GM18909 (cell line): ENCODE measurements around the gene SSH3.
"Not testable (repeated sequence)": the region's sequence is repeated elsewhere in the genome, so short reads cannot be mapped to it uniquely, and the experiment has no call there.

Experiments
- ATAC-seq: cut with Tn5 transposase; IDR thresholded peaks from one replicate; pipeline ENCODE4 v1.9.1; 2021; ENCODE audit warnings: mild to moderate bottlenecking; ENCODE audit not compliant: unreplicated experiment, poor library complexity

Gene SSH3, protein sequence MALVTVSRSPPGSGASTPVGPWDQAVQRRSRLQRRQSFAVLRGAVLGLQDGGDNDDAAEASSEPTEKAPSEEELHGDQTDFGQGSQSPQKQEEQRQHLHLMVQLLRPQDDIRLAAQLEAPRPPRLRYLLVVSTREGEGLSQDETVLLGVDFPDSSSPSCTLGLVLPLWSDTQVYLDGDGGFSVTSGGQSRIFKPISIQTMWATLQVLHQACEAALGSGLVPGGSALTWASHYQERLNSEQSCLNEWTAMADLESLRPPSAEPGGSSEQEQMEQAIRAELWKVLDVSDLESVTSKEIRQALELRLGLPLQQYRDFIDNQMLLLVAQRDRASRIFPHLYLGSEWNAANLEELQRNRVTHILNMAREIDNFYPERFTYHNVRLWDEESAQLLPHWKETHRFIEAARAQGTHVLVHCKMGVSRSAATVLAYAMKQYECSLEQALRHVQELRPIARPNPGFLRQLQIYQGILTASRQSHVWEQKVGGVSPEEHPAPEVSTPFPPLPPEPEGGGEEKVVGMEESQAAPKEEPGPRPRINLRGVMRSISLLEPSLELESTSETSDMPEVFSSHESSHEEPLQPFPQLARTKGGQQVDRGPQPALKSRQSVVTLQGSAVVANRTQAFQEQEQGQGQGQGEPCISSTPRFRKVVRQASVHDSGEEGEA

DNA sequence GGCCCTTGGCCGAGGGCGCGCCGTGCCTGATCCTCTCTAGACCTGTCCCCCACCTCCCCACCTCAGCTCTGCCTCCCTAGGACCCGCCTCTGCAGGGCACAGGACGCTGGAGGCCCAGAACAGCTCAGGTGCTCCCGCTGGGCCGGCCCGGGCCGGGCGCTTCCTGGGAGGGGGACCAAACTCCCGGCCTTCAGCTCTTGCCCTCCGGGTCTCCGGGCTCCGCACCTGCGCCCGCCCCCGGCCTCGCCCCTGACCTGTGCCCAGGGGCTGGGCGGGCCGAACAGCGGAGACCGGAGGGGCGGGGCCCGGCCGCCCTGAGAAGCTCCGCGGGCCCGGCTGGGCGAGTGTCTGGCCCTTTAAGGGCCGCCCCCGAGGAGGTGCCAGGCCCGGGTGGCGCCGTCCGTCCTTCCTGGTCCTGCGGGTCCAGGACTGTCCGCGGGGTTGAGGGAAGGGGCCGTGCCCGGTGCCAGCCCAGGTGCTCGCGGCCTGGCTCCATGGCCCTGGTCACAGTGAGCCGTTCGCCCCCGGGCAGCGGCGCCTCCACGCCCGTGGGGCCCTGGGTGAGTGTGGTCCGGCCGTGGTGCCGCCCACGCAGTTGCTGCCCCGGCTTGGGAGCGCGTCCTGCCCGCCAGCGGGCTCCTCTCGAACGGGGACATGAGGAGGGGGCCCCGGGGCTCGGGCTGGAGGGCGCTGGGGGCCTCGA is at the start of gene SSH3:
TSS of gene SSH3 (plus strand) at position 399 of the 703 bp plus-strand sequence. CDS start at position 495, 96 bp downstream.
- no peak for ATAC-seq

DNA sequence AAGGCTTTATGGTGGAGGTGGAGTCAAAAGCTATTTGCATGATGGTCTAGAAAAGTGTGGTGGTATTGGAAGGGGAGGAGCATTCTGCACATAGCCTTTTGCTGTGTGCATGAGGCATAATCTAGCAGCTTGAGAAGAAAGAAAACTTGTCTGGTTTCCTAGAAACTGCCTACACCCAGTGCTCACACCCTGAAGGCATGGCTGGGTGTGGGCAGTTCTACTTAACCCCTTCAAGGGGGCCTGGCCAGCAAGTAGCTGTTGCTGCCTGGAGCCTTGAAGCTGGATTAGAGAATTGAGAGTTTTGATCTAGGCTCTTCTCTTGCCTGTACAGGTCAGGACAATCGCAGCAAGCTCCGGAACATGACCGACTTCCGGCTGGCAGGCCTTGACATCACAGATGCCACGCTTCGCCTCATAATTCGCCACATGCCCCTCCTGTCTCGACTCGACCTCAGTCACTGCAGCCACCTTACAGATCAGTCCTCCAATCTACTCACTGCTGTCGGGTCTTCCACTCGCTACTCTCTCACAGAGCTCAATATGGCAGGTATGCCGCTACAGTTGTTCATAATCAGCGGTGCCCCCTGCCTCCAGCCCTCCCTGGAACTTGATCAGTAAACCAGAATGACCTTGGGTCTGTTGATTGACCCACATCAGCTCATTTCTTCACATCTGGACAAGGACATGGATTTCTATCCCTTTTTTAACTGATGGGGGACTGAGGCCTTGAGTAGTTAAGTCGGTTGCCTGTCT is 49.3 kb upstream of the SSH3 start:
- ATAC-seq: no peak

DNA sequence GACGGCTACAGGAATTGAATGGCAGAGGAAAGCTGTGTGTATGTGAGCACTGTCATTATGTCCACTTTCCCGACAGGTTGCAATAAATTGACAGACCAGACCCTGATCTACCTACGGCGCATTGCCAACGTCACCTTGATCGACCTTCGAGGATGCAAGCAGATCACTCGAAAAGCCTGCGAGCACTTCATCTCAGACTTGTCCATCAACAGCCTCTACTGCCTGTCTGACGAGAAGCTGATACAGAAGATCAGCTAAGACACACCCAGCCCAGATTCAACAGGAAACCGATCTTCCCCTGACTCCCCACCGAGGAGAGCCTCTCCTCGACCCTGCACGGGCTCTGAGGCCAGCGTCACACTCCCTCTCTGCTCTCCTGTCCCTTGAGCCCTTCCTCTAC is 48.5 kb upstream of the SSH3 start:
- no peak for ATAC-seq

DNA sequence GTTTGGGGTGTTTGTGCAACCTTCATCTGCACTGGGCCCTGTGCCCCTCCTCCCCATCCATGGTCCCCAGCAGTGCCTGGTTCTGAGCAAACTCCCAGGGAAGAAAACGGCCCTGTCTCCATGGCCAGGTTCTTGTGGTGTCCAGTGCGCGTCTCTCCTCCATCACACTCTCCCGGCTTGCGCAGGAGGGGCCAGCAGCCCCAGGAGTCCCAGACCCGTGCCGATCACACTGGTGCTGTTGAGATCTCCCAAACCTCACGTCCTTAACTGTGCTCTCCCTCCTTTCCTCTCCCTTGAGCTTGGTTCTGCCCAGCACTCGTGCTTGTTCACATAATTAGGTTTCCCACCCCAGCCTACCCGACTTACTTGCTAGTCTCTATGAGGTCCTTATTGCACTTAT is 48.0 kb upstream of the SSH3 start:
- no peak for ATAC-seq

DNA sequence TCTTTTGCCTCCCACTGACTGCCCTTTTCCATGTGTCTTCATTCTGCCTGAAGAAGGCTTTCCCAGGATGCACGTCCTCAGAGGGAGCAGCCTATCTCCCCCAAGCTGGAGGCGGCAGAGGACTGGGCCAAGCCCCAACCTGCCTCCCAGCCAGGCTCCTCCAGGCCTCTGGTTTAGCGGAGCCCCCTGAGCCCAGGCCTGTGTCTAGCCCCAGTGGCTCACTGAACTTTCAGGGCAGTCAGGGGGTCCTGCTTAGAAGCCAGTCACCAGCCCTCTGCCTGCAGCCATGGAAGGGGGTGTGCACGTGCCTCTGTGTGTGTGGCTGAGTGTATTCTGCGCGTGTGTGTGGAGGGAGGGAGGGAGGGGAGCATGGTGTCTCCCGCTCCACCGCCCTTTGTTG is 47.5 kb upstream of the SSH3 start:
- no peak for ATAC-seq

DNA sequence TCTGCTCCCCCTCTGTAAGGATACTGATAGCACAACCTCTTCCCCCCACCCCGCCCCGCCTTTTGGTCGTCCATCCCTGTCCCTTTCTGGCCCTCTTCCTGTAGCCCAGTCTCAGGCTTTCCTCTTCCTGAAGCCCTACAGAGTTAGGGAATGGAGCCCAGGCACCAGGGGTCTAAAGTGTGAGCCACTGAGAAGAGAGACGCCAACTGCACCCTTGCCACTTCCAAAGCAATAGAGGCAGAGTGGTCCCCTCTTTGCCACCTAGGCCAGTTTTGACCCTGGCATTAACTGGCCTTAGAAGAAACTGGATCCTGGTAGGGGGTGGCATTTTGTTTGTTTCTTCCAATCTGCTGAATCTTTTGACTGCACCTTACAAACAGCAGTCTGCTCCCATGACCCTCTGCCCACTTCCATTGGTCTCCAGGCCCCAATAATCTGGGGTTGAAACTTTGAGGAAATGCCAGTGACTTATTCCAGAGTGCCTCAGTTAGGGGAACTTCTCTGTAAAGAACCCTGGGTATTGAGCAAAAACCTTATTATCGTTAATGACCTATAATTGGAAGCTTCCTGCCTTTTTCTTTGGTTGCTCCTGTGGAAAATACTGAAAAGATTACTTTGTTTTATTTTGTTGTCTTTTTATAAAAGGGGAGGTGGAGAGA is 46.7 kb upstream of the SSH3 start:
- ATAC-seq: no peak

DNA sequence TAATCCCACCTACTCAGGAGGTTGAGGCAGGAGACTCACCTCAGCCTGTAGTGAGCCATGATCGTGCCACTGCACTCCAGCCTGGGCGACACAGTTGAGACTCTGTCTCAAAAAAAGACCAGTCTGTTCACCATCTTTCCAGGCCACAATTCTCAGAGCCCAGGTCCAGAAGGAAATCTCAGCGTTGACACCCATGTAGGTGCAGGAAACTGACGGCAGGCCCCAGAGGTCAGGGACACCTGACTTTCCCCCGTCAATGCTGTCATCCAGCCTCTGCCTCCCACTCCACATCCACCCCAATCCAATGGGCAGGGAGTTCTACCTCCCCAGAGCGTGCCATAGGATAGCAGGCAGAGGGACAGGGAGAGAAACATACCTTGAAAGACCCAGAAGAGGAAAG is 42.9 kb upstream of the SSH3 start:
- no peak for ATAC-seq

DNA sequence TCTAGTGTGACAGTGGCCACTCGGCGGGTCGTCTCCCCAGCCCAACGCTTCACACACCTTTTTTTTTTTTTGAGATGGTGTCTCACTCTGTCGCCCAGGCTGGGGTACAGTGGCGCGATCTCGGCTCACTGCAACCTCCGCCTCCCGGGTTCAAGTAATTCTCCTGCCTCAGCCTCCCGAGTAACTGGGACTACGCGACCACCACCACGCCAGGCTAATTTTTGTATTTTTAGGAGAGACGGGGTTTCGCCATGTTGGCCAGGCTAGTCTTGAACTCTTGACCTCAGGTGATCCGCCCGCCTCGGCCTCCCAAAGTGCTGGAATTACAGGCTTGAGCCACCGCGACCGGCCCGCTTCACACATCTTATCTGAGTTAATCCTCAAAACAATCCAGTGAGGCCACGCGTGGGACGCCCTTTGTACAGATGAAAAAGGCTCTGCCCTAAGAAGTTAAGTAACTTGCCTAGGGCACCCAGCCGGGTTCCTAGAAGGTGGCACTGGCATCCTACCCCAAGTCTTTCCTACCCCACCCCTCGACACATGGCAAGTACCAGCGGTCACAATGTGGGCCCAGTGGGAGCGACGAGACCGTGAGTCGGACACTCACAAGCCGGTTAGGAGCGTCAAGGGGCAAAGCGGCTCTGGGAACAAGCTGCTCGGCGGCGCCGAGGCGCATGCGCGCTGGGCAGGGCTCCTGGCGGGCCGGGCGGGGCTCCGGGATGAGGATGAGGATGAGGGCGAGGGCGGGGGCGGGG is 42.3 kb upstream of the SSH3 start:
- ATAC-seq: not testable (repeated sequence)

DNA sequence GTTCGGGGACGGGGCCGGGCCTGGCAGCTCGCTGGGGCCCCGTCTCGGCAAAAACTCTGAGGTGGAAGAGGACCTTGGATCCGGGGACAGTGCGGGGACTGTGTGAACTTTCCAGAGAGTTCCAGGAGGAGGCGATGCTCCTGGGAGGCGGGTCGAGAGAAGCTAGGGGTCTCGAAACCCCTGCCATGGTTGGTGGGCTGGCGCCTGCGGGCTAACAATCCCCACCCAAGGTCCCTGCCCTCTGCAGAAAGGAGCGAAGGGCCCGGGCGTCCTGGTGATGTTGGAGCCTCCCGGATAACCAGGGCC is 41.7 kb upstream of the SSH3 start:
- no peak for ATAC-seq

DNA sequence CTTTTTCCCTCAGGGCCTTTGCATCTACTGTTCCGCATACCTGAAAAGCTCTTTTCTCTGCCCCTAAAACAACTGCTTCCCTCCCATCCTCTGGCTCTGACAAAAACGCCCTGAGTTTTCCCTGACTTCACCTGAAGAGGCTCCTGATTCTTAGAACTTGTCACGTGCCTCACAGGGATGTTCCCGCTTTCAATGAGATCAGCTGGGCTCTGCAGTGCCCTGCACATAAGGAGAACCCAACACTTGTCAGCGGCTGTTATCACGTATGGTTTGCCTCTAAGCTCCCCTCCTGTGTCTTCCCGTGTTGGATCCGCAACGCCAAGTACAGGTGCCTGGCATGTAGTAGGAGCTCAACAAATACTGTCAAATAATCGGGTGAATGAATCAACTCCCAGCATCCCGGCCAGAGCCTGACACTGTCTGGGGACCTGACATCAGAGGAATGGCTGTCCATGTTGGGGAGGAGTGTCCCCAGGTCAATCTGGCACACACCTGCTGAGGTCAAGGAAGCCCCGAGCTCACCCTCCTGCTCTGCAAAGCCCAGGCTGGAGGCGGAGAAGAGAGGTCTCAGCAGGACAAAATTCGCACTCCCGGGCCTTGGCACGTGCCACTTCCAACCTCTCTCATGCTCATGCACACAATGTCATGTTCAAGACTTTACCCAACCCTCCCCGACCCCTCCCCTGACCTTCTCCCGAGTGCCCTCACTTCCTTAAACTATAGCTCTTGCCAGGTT is 41.2 kb upstream of the SSH3 start:
- ATAC-seq: no peak

DNA sequence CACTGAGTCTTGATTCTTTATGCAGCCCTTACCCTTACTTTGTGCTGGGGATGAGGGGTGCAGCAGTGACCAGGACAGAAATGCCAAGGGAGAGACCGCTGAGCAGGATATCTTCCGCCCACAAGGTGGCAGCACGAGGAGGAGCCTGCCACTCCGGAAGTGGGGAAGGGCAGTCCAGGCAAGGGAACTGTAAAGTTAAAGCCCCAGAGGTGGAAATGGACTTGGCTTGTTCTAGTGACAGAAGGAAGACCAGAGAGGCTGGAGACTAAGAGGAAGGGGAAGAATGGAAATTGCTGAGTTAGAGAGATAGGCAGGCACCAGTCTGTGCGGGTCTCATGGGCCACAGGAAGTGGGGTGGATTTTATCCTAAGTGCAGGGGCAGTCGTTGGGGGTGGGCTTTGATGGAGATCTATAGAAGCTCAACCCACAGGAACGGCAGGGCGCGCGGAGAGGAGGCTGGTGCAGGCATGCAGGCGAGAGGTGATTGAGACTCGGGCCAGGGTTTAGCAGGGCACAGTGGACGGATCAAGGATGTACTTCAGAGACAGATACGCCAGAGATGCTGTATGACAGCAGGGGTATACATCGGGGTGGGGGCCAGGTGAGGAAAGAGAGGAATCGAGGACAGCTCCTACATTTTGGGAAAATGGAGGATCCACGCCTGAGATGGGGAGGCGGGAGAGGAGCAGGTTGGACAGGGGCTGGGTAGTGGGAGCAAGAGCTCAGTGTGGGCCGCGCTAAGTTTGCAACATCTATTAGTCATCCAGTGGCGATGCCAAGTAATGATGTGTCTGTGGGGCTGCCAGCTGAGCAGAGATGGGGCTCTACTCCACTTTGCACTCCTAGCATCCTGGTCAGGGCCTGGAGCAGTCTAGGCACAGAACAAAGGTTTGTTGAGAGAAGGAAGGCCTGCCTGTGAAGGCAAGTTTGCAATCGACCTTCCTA is 40.3 kb upstream of the SSH3 start:
- no peak for ATAC-seq

DNA sequence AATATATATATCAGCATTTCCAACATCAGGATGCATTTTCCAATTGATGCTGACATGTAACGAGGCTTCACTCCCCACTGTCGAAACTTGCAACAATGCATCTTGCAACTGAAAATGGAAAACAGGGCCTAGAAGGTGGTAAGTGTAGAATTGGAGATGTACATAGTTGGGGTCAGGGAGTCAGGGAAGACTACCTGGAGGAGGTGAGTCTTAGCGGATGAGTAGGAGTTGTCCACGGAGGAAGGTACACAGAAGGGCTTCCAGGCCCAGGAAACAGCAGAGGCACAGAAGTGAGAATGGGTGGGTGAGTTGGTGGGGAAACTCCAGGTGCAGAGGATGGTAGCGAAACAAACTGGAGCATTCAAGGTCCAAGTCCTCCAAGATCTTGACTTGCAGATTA is 39.1 kb upstream of the SSH3 start:
- ATAC-seq: no peak

DNA sequence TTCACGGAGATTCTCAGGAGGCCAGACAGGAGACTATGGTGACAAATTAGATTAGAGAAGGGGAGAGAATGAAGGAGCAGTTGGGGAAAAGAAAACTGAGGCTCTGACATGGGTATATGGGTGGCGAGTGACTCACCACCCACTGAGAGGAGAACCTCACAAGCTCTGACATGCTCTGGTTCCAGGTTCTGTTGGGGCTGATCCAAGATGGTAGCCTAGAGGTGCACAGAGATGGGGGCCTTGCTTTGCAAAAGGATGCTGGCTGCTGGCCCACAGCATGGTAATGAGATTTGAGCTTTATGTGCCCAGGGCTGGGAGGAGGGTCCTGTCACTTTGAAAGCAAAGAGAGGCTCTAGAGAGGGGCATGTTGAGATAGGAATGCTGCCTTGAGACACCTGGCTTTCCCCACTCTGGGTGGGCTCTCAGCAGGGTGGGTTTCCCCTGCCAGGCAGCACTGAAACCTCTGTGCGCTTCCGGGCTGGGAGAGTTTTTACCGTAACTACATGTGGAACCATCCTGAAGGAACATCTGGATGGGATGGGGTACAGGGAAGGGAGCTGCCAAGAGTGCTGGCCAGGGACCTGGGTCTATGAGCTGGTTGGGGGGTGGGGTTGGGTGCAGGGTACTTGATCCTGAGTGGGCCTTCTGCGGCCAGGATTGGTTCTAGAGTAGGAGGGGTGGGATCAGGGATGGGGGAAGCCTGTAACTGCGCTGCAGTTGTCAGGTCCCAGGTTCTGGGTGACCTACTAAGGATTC is 38.3 kb upstream of the SSH3 start:
- ATAC-seq: no peak

DNA sequence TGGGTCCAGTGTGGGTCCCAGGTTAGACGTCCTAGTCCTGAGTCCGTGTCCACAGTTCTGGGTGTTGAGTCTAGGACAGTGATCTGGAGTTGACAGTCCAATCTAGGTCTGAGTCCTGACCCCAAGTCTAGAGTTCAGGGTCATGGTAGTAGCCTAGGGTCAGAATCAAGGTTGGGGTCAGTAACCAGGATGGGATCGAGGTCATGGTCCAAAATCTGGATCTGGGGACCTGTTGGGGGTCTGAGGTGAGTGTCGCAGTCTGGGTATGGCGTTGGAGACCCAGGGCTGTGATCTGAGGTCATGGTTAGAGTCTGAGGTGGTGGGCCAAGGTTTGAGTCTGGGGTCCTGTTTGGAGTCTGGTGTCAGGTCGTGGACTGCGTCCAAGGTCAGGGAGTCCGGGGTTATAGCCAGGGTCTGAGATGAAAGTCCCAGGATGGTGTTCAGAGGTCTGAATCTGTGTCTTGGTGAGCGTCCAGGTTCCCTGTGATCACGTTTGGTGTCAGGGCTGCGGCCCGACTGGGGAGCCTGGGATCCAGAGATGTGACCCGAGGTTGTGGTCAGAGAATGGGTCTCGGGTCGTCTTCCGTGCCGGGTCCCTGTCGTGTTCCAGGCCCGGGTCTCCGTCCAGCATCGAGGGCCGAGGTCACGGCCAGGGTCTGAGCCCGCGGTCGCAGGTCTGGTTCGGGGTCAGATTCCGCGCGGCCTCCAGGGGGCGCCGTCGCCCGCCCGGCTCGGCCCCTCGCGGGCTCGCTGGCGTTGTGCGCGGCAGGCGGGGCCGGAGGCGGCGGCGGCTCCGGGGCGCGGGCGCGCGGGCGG is 37.5 kb upstream of the SSH3 start:
- ATAC-seq: peak; percentile 59

DNA sequence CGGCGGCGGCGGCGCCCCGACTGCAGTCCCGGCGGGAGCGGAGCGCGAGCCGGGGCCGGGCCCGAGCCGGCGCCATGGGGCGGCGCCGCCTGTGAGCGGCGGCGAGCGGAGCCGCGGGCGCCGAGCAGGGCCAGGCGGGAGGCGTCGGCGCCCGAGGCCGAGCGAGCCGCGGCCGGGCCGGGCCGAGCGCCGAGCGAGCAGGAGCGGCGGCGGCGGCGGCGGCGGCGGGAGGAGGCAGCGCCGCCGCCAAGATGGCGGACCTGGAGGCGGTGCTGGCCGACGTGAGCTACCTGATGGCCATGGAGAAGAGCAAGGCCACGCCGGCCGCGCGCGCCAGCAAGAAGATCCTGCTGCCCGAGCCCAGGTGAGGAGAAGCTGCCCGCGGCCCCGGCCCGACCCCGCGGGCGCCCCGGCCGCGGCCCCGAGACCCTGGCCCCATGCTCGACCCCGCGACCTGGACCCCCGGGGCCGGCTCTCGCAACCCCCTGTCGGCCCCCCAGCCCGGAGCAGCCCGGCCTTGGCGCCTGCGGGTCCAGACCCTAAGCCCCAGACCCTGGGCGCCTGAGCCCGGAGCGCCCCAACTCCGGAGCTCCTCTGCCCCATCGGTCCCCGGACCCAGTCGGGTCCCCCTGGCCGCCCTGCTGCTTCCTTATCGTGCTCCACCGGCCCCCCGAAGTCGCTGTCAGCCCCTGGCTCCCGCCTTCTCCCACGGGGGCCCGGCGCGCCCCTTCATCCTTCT is 36.7 kb upstream of the SSH3 start, which contains the start of gene GRK2:
TSS of gene GRK2 (plus strand) at position 25 of the 739 bp plus-strand sequence. CDS start at position 252, 227 bp downstream.
- peak; percentile 20 for ATAC-seq
